GM12873 (cell line): ENCODE data around the gene NCR2.

Source experiments
- TF ChIP-seq, protein P1 (sequence below): IDR thresholded peaks from 2 replicates; pipeline ENCODE4 v1.5.1; 2012; ENCODE audit warnings: low read depth, mild to moderate bottlenecking, moderate library complexity, low read length, control low read depth; ENCODE audit not compliant: insufficient read depth; ENCODE audit errors: missing control alignments

NCR2 gene

DNA sequence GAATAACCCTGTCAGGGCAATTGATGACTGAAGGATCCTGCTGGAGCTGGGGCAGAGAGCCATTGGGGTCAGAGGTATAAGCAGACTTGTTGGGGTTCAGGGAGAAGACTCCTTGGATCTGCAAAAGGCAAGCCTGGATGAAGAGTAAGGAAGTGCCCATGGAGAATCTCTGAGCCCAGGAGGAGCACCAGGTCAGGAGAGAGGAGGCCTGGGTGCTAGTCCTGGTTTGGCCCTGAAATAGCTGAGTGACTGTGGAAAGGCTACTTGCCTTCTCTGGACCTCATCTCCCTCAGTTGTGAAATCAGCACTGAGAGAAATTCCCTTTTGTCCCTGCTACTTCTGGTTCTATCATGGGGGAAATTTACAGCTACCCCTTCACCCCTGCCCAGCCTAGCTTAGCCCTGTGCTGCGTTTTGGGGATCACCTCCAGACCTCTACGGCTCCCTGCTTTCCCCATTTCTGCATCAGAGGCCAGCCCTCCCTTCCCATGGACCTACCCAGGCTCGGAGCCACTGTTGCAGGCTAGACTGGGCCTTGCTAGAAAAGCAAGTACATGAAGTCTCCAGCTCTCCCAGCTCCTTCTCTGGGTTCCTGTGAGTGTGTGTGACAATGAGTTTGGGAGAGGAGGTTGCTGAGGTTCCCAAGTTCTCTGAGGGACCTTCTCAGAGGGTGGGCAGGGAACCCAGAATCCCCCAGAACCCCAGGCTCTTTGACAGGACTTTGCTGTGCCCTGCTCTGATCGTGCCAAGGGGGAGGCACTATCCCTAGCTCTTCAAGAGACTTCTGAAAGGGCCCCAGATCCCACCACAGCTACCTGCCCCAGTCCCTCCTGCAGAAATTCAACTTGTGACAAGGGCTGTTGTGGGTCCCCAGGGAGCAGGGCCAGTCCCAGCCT, 2.3 kb upstream of the NCR2 start:
- TF ChIP-seq, protein P1, sequence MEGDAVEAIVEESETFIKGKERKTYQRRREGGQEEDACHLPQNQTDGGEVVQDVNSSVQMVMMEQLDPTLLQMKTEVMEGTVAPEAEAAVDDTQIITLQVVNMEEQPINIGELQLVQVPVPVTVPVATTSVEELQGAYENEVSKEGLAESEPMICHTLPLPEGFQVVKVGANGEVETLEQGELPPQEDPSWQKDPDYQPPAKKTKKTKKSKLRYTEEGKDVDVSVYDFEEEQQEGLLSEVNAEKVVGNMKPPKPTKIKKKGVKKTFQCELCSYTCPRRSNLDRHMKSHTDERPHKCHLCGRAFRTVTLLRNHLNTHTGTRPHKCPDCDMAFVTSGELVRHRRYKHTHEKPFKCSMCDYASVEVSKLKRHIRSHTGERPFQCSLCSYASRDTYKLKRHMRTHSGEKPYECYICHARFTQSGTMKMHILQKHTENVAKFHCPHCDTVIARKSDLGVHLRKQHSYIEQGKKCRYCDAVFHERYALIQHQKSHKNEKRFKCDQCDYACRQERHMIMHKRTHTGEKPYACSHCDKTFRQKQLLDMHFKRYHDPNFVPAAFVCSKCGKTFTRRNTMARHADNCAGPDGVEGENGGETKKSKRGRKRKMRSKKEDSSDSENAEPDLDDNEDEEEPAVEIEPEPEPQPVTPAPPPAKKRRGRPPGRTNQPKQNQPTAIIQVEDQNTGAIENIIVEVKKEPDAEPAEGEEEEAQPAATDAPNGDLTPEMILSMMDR, result no peak

DNA sequence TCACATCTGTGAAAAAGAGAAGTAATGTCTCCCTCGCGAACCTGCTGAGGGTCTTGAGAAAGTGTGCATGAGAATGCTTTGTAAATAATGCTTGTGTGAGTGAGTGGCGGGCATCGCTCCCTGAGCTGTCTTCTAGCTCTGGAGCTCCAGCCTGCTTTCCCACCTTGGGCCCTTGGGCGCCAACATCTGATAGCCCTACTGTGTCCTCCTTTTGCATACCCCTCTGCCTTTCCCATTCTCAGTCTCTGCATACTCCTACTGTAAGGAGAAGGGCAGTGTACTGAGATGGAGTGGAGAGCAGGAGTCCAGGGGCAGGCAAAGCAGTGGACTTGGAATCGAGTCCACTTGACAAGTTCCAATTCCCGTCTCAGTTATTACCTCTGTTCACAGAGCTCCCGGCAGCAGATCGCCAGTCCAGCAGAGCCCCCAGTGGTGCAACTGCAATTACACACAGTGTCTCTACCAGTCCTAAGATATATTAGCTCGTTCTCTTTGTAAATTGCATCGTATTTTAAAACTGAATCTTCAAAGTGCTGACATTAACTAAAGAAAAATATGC, 847 bp upstream of the NCR2 start:
- TF ChIP-seq, protein P1, result peak; percentile 35

DNA sequence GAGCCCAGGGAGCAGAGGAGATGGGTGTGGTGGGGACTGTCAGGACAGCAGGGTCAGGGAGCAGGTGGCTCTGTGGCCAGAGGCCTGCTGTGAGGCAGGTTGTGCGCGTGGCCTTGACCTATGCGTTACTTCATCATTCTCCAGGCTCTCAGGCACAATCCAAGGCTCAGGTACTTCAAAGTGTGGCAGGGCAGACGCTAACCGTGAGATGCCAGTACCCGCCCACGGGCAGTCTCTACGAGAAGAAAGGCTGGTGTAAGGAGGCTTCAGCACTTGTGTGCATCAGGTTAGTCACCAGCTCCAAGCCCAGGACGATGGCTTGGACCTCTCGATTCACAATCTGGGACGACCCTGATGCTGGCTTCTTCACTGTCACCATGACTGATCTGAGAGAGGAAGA, 535 bp downstream of the NCR2 start:
- TF ChIP-seq, protein P1, result no peak

DNA sequence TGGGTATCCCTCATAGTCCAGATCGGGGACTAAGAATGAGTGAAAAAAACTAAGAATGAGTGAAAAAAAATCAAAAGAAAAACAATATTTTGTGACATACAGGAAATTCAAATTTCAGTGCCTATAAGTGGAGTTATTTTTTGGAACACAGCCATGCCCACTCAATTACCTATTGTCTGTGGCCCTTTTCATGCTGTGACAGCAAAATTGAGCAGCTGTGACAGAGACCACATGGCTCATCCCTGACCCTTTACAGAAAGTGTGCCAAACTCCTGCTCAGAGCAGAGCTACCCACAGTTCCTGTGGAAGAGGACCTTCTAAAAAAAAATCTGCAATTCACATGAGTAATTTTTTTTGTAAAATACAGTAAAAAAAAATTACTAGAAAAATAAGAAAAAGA, 1.4 kb downstream of the NCR2 start:
- TF ChIP-seq, protein P1, result no peak

DNA sequence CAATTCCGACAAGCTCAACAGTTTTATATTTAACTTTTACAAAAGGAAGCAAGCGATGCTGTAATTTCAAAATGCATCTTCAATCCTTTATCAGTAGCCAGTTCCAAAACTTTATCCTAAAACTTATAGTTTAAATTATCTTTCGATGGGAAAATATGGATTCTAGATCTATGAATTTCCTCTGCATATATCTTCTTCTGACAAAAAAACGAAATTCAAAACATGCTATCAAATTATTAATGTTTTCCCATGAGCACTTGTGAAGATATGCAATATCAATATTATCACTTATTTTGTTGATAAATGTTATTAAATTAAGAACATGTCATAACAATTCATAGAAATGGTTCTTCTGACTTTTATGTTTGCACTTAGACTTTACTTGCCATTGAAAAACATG, 2.3 kb downstream of the NCR2 start:
- TF ChIP-seq, protein P1, result no peak

DNA sequence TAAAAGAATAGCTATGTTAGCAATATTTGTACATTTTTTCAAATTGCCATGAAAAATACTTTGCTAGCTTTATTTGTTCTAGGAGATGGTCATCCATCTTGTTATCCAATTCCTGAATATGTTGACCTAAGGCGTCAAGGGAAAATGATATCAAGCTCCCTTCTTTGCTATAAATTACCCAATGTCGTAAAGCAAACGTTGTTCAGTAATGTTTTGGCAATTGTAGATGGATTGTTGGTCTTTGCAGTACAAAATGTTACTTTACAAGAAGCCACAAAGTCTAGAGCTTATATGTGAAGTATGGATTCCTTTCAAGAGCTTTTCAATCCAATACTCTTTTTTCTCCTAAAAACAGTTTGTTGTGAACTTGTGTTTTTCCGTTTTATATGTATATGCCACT, 3.3 kb downstream of the NCR2 start:
- TF ChIP-seq, protein P1, result no peak

DNA sequence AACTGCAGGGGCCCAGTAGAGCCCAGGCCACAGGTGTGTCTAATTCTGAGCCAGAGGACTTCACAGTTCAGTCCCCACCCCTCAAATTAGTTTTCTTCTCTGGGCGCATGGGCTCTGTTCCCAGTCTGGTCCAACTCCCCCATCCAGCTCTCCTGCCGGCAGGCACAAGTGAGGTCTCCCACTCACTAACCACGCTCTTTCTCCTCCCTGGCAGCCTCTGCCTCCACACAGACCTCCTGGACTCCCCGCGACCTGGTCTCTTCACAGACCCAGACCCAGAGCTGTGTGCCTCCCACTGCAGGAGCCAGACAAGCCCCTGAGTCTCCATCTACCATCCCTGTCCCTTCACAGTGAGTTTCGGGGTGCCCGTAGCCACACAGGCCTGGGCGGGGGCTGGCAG, 6.2 kb downstream of the NCR2 start:
- TF ChIP-seq, protein P1, result no peak
